ENCODE measurements around the gene ATG10.

GRCh38 chr5:82119889-82120288, 148.1 kb downstream of the ATG10 start:
- TF ChIP-seq CTCF (conservative IDR thresholded peaks at IDR 0.05; ENCODE audit: low read depth in 2 of 2) (no peak), EZH2 (IDR thresholded peaks at IDR 0.05; ENCODE audit: low read depth, unreplicated experiment) (no peak), REST (IDR thresholded peaks at IDR 0.05; ENCODE audit: unreplicated experiment) (no peak), EZH2phosphoT487 (IDR thresholded peaks at IDR 0.05; ENCODE audit: unreplicated experiment) (no peak), STAT1 (IDR thresholded peaks at IDR 0.05; ENCODE audit: unreplicated experiment) (no peak), CREB1 (CRISPR knock-in tag; IDR thresholded peaks at IDR 0.05; ENCODE audit: low read depth) (no peak), JUNB (IDR thresholded peaks at IDR 0.05; ENCODE audit: unreplicated experiment) (no peak), POLR2AphosphoS5 (IDR thresholded peaks at IDR 0.05; ENCODE audit: low read depth) (no peak), ZNF114 (CRISPR knock-in tag; IDR thresholded peaks at IDR 0.05) (no peak), ZNF331 (CRISPR knock-in tag; IDR thresholded peaks at IDR 0.05; ENCODE audit: low read depth) (no peak)
- TF ChIP-seq, protein P1, sequence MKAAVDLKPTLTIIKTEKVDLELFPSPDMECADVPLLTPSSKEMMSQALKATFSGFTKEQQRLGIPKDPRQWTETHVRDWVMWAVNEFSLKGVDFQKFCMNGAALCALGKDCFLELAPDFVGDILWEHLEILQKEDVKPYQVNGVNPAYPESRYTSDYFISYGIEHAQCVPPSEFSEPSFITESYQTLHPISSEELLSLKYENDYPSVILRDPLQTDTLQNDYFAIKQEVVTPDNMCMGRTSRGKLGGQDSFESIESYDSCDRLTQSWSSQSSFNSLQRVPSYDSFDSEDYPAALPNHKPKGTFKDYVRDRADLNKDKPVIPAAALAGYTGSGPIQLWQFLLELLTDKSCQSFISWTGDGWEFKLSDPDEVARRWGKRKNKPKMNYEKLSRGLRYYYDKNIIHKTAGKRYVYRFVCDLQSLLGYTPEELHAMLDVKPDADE (IDR thresholded peaks at IDR 0.05), result no peak
